ENCODE data around the gene CBX7.
"Not testable (repeated sequence)": the region's sequence is repeated elsewhere in the genome, so short reads cannot be mapped to it uniquely, and the experiment has no call there.

Gene CBX7

DNA sequence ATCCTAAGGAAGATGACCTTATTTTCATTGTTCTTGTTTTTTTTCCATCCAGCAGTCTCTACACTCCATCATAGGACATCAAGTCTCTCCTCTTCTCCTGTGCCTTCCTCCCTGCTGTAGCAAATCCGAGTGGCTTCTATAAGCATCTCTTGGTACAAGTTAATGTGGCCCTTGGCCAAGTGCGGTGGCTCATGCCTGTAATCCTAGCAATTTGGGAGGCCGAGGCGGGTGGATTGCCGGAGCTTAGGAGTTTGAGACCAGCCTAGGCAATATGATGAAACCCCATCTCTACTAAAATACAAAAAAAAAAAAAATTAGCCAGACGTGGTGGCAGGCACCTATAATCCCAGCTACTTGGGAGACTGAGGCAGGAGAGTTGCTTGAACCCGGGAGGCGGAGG, 3.6 kb upstream of the CBX7 start:
- Histone ChIP-seq H3K27me3 (ENCODE audit: control insufficient read depth in 1 of 2, insufficient read depth in 1 of 2, low read length in 2 of 2) (peaks cover 13 to 35% of the 10 kb centered on the region in 2 experiments), H3K4me1 (ENCODE audit: control insufficient read depth, insufficient read depth, low read depth, low read length) (peaks cover 12% of the 10 kb centered on the region)
- not testable (repeated sequence) for H3K4me3 ChIP-seq (ENCODE audit: insufficient read depth in 1 of 2, low read depth in 1 of 2, low read length in 2 of 2); H2AK5ac ChIP-seq (ENCODE audit: low read length, severe bottlenecking); H4K91ac ChIP-seq (ENCODE audit: low read length); H3K27ac ChIP-seq (ENCODE audit: low read length, poor library complexity, severe bottlenecking); H2AFZ ChIP-seq (ENCODE audit: low read depth, low read length); H2BK5ac ChIP-seq (ENCODE audit: low read depth, low read length, poor library complexity, severe bottlenecking); H3K9ac ChIP-seq (ENCODE audit: low read length); H3K14ac ChIP-seq (ENCODE audit: low read length in 2 of 2); H2BK15ac ChIP-seq (ENCODE audit: low read depth, poor library complexity, severe bottlenecking); H3K4me2 ChIP-seq (ENCODE audit: low read length, poor library complexity, severe bottlenecking); H3K23ac ChIP-seq (ENCODE audit: low read length in 2 of 2); H2BK12ac ChIP-seq (ENCODE audit: low read length in 2 of 2); DNase-seq; H3K36me3 ChIP-seq (ENCODE audit: control insufficient read depth in 1 of 2, insufficient read depth in 2 of 2, low read depth in 1 of 2, low read length in 2 of 2); H3K4ac ChIP-seq (ENCODE audit: low read depth in 1 of 2, low read length in 2 of 2); H4K8ac ChIP-seq (ENCODE audit: low read length); H3K18ac ChIP-seq (ENCODE audit: low read depth in 1 of 2, low read length in 2 of 2); H2BK120ac ChIP-seq (ENCODE audit: low read depth, low read length); H3K79me1 ChIP-seq (replicated peaks; ENCODE audit: low read length, poor library complexity, severe bottlenecking); H3K9me3 ChIP-seq (ENCODE audit: control insufficient read depth, low read length)
- WGBS: 92% methylated on average over 8 of the region's 8 CpGs

DNA sequence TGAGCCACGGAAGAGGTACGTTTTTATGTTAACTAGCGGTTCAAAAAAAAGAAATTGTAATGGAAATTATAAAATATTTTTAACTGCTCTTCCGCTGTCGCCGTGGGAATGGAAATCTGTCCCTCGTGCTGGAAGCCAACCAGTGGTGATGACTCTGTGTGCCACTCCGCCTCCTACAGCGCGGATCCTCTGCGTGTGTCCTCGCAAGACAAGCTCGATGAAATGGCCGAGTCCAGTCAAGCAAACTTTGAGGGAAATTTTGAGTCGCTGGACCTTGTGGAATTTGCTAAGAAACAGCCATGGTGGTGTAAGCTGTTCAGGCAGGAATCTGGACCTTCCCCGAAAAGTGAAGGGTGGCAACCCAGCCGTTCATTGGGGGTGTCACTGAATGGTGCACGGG, 2.9 kb upstream of the CBX7 start:
- no peak overlapping the region for H3K27ac ChIP-seq (ENCODE audit: low read length, poor library complexity, severe bottlenecking)
- H3K9me3 ChIP-seq (ENCODE audit: control insufficient read depth, low read length): peaks cover 5% of the 10 kb centered on the region
- H3K36me3 ChIP-seq (ENCODE audit: control insufficient read depth in 1 of 2, insufficient read depth in 2 of 2, low read depth in 1 of 2, low read length in 2 of 2): no peaks in the 10 kb centered on the region
- no peak overlapping the region for H3K4ac ChIP-seq (ENCODE audit: low read depth in 1 of 2, low read length in 2 of 2)
- H3K14ac ChIP-seq (ENCODE audit: low read length in 2 of 2): no peak overlapping the region
- DNase-seq: no peak
- H2BK12ac ChIP-seq (ENCODE audit: low read length in 2 of 2): no peak overlapping the region
- no peak overlapping the region for H3K9ac ChIP-seq (ENCODE audit: low read length)
- H3K18ac ChIP-seq (ENCODE audit: low read depth in 1 of 2, low read length in 2 of 2): no peak overlapping the region
- H3K4me2 ChIP-seq (ENCODE audit: low read length, poor library complexity, severe bottlenecking): no peak overlapping the region
- no peak overlapping the region for H4K91ac ChIP-seq (ENCODE audit: low read length)
- H3K27me3 ChIP-seq (ENCODE audit: control insufficient read depth in 1 of 2, insufficient read depth in 1 of 2, low read length in 2 of 2): peaks cover 13 to 35% of the 10 kb centered on the region in 2 experiments
- no peak overlapping the region for H2BK15ac ChIP-seq (ENCODE audit: low read depth, poor library complexity, severe bottlenecking)
- H3K79me1 ChIP-seq (replicated peaks; ENCODE audit: low read length, poor library complexity, severe bottlenecking): no peaks in the 10 kb centered on the region
- H3K4me1 ChIP-seq (ENCODE audit: control insufficient read depth, insufficient read depth, low read depth, low read length): peaks cover 12% of the 10 kb centered on the region
- no peak overlapping the region for H2BK120ac ChIP-seq (ENCODE audit: low read depth, low read length)
- 92% methylated on average over 18 of the region's 18 CpGs for WGBS
- no peak overlapping the region for H2AK5ac ChIP-seq (ENCODE audit: low read length, severe bottlenecking)
- H3K23ac ChIP-seq (ENCODE audit: low read length in 2 of 2): no peak overlapping the region
- H4K8ac ChIP-seq (ENCODE audit: low read length): no peak overlapping the region
- H2BK5ac ChIP-seq (ENCODE audit: low read depth, low read length, poor library complexity, severe bottlenecking): no peak overlapping the region
- no peak overlapping the region for H3K4me3 ChIP-seq (ENCODE audit: insufficient read depth in 1 of 2, low read depth in 1 of 2, low read length in 2 of 2)
- no peak overlapping the region for H2AFZ ChIP-seq (ENCODE audit: low read depth, low read length)

DNA sequence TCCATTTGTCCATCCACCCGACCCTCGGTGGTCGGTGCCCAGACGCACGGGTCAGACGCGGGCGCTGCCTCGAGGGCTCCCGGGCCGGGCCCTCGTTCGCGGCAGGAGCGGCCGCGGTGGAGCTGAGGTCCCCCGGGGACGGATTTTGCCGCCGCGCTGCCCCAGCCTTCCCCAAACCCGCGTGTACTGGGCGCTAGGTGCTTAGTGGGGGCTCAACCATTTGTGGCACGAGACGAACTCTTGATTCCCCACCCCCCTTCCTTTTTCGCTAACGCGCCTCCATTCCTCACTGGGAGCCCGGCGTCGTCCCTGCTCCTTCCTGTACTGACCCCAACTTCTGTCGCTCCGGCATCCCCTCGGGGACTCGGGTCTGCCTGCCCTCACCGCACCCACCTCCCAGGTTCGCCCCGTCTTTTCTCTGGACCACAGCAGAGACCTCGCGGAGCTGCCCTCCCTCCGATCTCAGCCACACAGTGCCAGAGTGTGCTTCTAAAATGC, 789 bp upstream of the CBX7 start:
- Histone ChIP-seq H3K18ac (ENCODE audit: low read depth in 1 of 2, low read length in 2 of 2) (peak overlapping the region; percentile 61 to 73), H2BK120ac (ENCODE audit: low read depth, low read length) (peak overlapping the region; percentile 64), H3K4ac (ENCODE audit: low read depth in 1 of 2, low read length in 2 of 2) (peak overlapping the region; percentile 31 to 63), H3K23ac (ENCODE audit: low read length in 2 of 2) (peak overlapping the region in 1 of 2 experiments; percentile 92), H2AFZ (ENCODE audit: low read depth, low read length) (peak overlapping the region; percentile 98), H3K4me2 (ENCODE audit: low read length, poor library complexity, severe bottlenecking) (peak overlapping the region; percentile 96), H3K27me3 (ENCODE audit: control insufficient read depth in 1 of 2, insufficient read depth in 1 of 2, low read length in 2 of 2) (peaks cover 13 to 35% of the 10 kb centered on the region in 2 experiments), H3K79me1 (replicated peaks; ENCODE audit: low read length, poor library complexity, severe bottlenecking) (peaks cover 2% of the 10 kb centered on the region), H2BK5ac (ENCODE audit: low read depth, low read length, poor library complexity, severe bottlenecking) (no peak overlapping the region), H3K14ac (ENCODE audit: low read length in 2 of 2) (no peak overlapping the region), H3K9me3 (ENCODE audit: control insufficient read depth, low read length) (peaks cover 4% of the 10 kb centered on the region), H3K4me1 (ENCODE audit: control insufficient read depth, insufficient read depth, low read depth, low read length) (peaks cover 13% of the 10 kb centered on the region), H3K36me3 (ENCODE audit: control insufficient read depth in 1 of 2, insufficient read depth in 2 of 2, low read depth in 1 of 2, low read length in 2 of 2) (peaks cover 11 to 13% of the 10 kb centered on the region in 2 experiments), H3K27ac (ENCODE audit: low read length, poor library complexity, severe bottlenecking) (no peak overlapping the region), H3K9ac (ENCODE audit: low read length) (peak overlapping the region; percentile 79), H2BK12ac (ENCODE audit: low read length in 2 of 2) (peak overlapping the region in 1 of 2 experiments; percentile 68), H4K91ac (ENCODE audit: low read length) (peak overlapping the region; percentile 52), H2AK5ac (ENCODE audit: low read length, severe bottlenecking) (no peak overlapping the region), H3K4me3 (ENCODE audit: insufficient read depth in 1 of 2, low read depth in 1 of 2, low read length in 2 of 2) (peak overlapping the region; percentile 59 to 82), H4K8ac (ENCODE audit: low read length) (peak overlapping the region; percentile 90), H2BK15ac (ENCODE audit: low read depth, poor library complexity, severe bottlenecking) (peak overlapping the region; percentile 37)
- WGBS: 7% methylated on average over 43 of the region's 43 CpGs
- DNase-seq: no peak

DNA sequence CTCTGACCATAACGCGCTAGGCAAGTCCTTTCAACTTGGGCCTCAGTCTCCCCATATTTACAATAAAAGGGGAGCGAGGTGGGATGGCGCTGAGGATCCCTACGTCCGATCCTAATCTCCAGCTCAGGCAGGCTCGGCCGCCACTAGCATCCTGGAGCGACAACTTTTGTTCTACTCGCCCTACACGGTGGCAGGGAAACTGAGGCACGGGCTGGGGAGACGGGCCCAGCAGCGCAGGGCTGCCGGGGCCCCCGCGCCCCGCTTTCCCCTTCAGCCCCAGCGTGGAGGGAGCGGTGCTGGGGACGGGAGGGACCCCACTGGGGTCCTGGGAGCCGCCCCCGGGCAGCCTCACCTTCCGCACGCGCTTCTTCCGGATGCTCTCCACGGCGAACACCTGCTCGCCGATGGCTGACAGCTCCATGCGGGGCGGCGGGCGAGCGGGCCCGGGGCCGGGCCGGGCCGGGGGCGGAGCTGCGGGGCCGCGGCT, 413 bp downstream of the CBX7 start:
- peak overlapping the region; percentile 92 for H3K4me2 ChIP-seq (ENCODE audit: low read length, poor library complexity, severe bottlenecking)
- H3K4me1 ChIP-seq (ENCODE audit: control insufficient read depth, insufficient read depth, low read depth, low read length): peaks cover 13% of the 10 kb centered on the region
- H2AFZ ChIP-seq (ENCODE audit: low read depth, low read length): no peak overlapping the region
- H3K23ac ChIP-seq (ENCODE audit: low read length in 2 of 2): no peak overlapping the region
- peak overlapping the region in 1 of 2 experiments; percentile 88 for H3K14ac ChIP-seq (ENCODE audit: low read length in 2 of 2)
- H2BK120ac ChIP-seq (ENCODE audit: low read depth, low read length): peak overlapping the region; percentile 12
- H3K4me3 ChIP-seq (ENCODE audit: insufficient read depth in 1 of 2, low read depth in 1 of 2, low read length in 2 of 2): peak overlapping the region; percentile 67 to 92
- peak overlapping the region; percentile 21 for H2AK5ac ChIP-seq (ENCODE audit: low read length, severe bottlenecking)
- H3K9ac ChIP-seq (ENCODE audit: low read length): peak overlapping the region; percentile 89
- H3K79me1 ChIP-seq (replicated peaks; ENCODE audit: low read length, poor library complexity, severe bottlenecking): peaks cover 2% of the 10 kb centered on the region
- no peak overlapping the region for H2BK15ac ChIP-seq (ENCODE audit: low read depth, poor library complexity, severe bottlenecking)
- H3K27me3 ChIP-seq (ENCODE audit: control insufficient read depth in 1 of 2, insufficient read depth in 1 of 2, low read length in 2 of 2): peaks cover 13 to 35% of the 10 kb centered on the region in 2 experiments
- no peaks in the 10 kb centered on the region for H3K9me3 ChIP-seq (ENCODE audit: control insufficient read depth, low read length)
- peak overlapping the region; percentile 46 to 47 for H3K4ac ChIP-seq (ENCODE audit: low read depth in 1 of 2, low read length in 2 of 2)
- peaks cover 15 to 18% of the 10 kb centered on the region in 2 experiments for H3K36me3 ChIP-seq (ENCODE audit: control insufficient read depth in 1 of 2, insufficient read depth in 2 of 2, low read depth in 1 of 2, low read length in 2 of 2)
- no peak overlapping the region for H2BK12ac ChIP-seq (ENCODE audit: low read length in 2 of 2)
- H4K8ac ChIP-seq (ENCODE audit: low read length): peak overlapping the region; percentile 55
- H2BK5ac ChIP-seq (ENCODE audit: low read depth, low read length, poor library complexity, severe bottlenecking): no peak overlapping the region
- no peak overlapping the region for H3K27ac ChIP-seq (ENCODE audit: low read length, poor library complexity, severe bottlenecking)
- peak overlapping the region; percentile 16 for H4K91ac ChIP-seq (ENCODE audit: low read length)
- H3K18ac ChIP-seq (ENCODE audit: low read depth in 1 of 2, low read length in 2 of 2): peak overlapping the region; percentile 12 to 84
- 16% methylated on average over 38 of the region's 44 CpGs for WGBS
- DNase-seq: no peak
